HG03175 (cell line): ENCODE measurements around the gene FASN.

Source experiments
- ATAC-seq: cut with Tn5 transposase; IDR thresholded peaks from one replicate; pipeline ENCODE4 v1.9.1; 2021; ENCODE audit warnings: mild to moderate bottlenecking, moderate library complexity; ENCODE audit not compliant: unreplicated experiment

FASN gene

GRCh38 chr17:82089723-82090548 lies 8.1 kb downstream of the FASN start:
- no peak for ATAC-seq

- no peak for ATAC-seq
Measured at GRCh38 chr17:82088838-82089722, 9.0 kb downstream of the FASN start.

GRCh38 chr17:82087961-82088837 lies 9.8 kb downstream of the FASN start:
- ATAC-seq: no peak

GRCh38 chr17:82086941-82087906 lies 10.8 kb downstream of the FASN start:
- ATAC-seq: no peak

- no peak for ATAC-seq
Measured at GRCh38 chr17:82085931-82086764, 11.9 kb downstream of the FASN start.

- no peak for ATAC-seq
Measured at GRCh38 chr17:82085031-82085861, 12.8 kb downstream of the FASN start.

- no peak for ATAC-seq
Measured at GRCh38 chr17:82084373-82085030, 13.5 kb downstream of the FASN start.

GRCh38 chr17:82083533-82084359 lies 14.3 kb downstream of the FASN start:
- no peak for ATAC-seq

- ATAC-seq: no peak
Measured at GRCh38 chr17:82083009-82083408, 15.0 kb downstream of the FASN start.

GRCh38 chr17:82082456-82082855 lies 15.6 kb downstream of the FASN start:
- no peak for ATAC-seq

GRCh38 chr17:82081966-82082365 lies 16.1 kb downstream of the FASN start:
- no peak for ATAC-seq

GRCh38 chr17:82081546-82081945 lies 16.5 kb downstream of the FASN start:
- no peak for ATAC-seq

GRCh38 chr17:82080789-82081464 lies 17.1 kb downstream of the FASN start:
- ATAC-seq: no peak

GRCh38 chr17:82080048-82080788 lies 17.8 kb downstream of the FASN start:
- ATAC-seq: no peak

GRCh38 chr17:82079001-82079677 lies 18.9 kb downstream of the FASN start:
- ATAC-seq: no peak
